ENCODE measurements around the gene EBF4.

Gene EBF4

GRCh38 chr20:2773812-2774211 lies 81.2 kb downstream of the EBF4 start:
- WGBS (ENCODE audit: extremely low coverage, insufficient coverage, insufficient read length), result no CpG with 5 or more reads among the region's 9 CpGs
- Histone ChIP-seq H2AK5ac (ENCODE audit: low read length) (no peak overlapping the region), H2BK5ac (ENCODE audit: low read depth, low read length, poor library complexity) (no peak overlapping the region), H3K18ac (ENCODE audit: low read length) (no peak overlapping the region), H3K4me2 (ENCODE audit: low read length) (no peak overlapping the region), H3K79me1 (ENCODE audit: low read length) (no peaks in the 10 kb centered on the region), H3K23ac (ENCODE audit: low read length) (no peak overlapping the region), H3K27ac (ENCODE audit: low read depth, low read length) (no peak overlapping the region), H4K8ac (ENCODE audit: low read depth, low read length) (no peak overlapping the region), H4K12ac (ENCODE audit: low read depth, low read length) (no peak overlapping the region), H3K9ac (ENCODE audit: low read length) (no peak overlapping the region), H4K91ac (ENCODE audit: low read depth, low read length) (no peak overlapping the region), H2BK120ac (ENCODE audit: insufficient read depth, low read length, poor library complexity) (no peak overlapping the region), H3K14ac (ENCODE audit: low read length) (no peak overlapping the region), H3K79me2 (ENCODE audit: control insufficient read depth, insufficient read depth, low read length, poor library complexity) (no peaks in the 10 kb centered on the region), H2AFZ (ENCODE audit: insufficient read depth, low read length, poor library complexity) (no peak overlapping the region), H3K27me3 (ENCODE audit: insufficient read depth, low read length) (no peaks in the 10 kb centered on the region), H3K4me1 (ENCODE audit: control insufficient read depth in 1 of 2, insufficient read depth in 2 of 2, low read length in 2 of 2) (no peaks in the 10 kb centered on the region), H3K36me3 (ENCODE audit: control insufficient read depth in 1 of 2, insufficient read depth in 2 of 2, low read length in 2 of 2) (no peaks in the 10 kb centered on the region), H3K4ac (ENCODE audit: low read depth, low read length) (no peak overlapping the region), H3K4me3 (ENCODE audit: low read depth, low read length) (no peak overlapping the region), H3K9me3 (ENCODE audit: insufficient read depth, low read depth, low read length) (peaks cover 3% of the 10 kb centered on the region), H2BK12ac (ENCODE audit: low read length) (no peak overlapping the region)
- no peak for DNase-seq

- Histone ChIP-seq H3K79me1 (ENCODE audit: low read length) (no peaks in the 10 kb centered on the region), H2AK5ac (ENCODE audit: low read length) (no peak overlapping the region), H2BK120ac (ENCODE audit: insufficient read depth, low read length, poor library complexity) (no peak overlapping the region), H3K27ac (ENCODE audit: low read depth, low read length) (no peak overlapping the region), H3K79me2 (ENCODE audit: control insufficient read depth, insufficient read depth, low read length, poor library complexity) (no peaks in the 10 kb centered on the region), H4K8ac (ENCODE audit: low read depth, low read length) (no peak overlapping the region), H3K14ac (ENCODE audit: low read length) (no peak overlapping the region), H3K9me3 (ENCODE audit: insufficient read depth, low read depth, low read length) (peaks cover 3% of the 10 kb centered on the region), H3K4me2 (ENCODE audit: low read length) (no peak overlapping the region), H3K23ac (ENCODE audit: low read length) (no peak overlapping the region), H3K4me3 (ENCODE audit: low read depth, low read length) (no peak overlapping the region), H3K4ac (ENCODE audit: low read depth, low read length) (no peak overlapping the region), H2AFZ (ENCODE audit: insufficient read depth, low read length, poor library complexity) (no peak overlapping the region), H4K12ac (ENCODE audit: low read depth, low read length) (no peak overlapping the region), H3K9ac (ENCODE audit: low read length) (no peak overlapping the region), H2BK5ac (ENCODE audit: low read depth, low read length, poor library complexity) (no peak overlapping the region), H3K27me3 (ENCODE audit: insufficient read depth, low read length) (no peaks in the 10 kb centered on the region), H3K36me3 (ENCODE audit: control insufficient read depth in 1 of 2, insufficient read depth in 2 of 2, low read length in 2 of 2) (no peaks in the 10 kb centered on the region), H3K18ac (ENCODE audit: low read length) (no peak overlapping the region), H3K4me1 (ENCODE audit: control insufficient read depth in 1 of 2, insufficient read depth in 2 of 2, low read length in 2 of 2) (no peaks in the 10 kb centered on the region), H2BK12ac (ENCODE audit: low read length) (no peak overlapping the region), H4K91ac (ENCODE audit: low read depth, low read length) (no peak overlapping the region)
- DNase-seq, result no peak
- no CpG with 5 or more reads among the region's 3 CpGs for WGBS (ENCODE audit: extremely low coverage, insufficient coverage, insufficient read length)
Observed at GRCh38 chr20:2775139-2775538, 82.6 kb downstream of the EBF4 start.

- Histone ChIP-seq H3K4me3 (ENCODE audit: low read depth, low read length) (no peak overlapping the region), H2BK5ac (ENCODE audit: low read depth, low read length, poor library complexity) (no peak overlapping the region), H3K79me2 (ENCODE audit: control insufficient read depth, insufficient read depth, low read length, poor library complexity) (no peaks in the 10 kb centered on the region), H4K12ac (ENCODE audit: low read depth, low read length) (no peak overlapping the region), H2BK12ac (ENCODE audit: low read length) (no peak overlapping the region), H2BK120ac (ENCODE audit: insufficient read depth, low read length, poor library complexity) (no peak overlapping the region), H3K18ac (ENCODE audit: low read length) (no peak overlapping the region), H3K4me2 (ENCODE audit: low read length) (no peak overlapping the region), H3K23ac (ENCODE audit: low read length) (no peak overlapping the region), H3K36me3 (ENCODE audit: control insufficient read depth in 1 of 2, insufficient read depth in 2 of 2, low read length in 2 of 2) (no peaks in the 10 kb centered on the region), H3K27ac (ENCODE audit: low read depth, low read length) (no peak overlapping the region), H3K14ac (ENCODE audit: low read length) (no peak overlapping the region), H2AK5ac (ENCODE audit: low read length) (no peak overlapping the region), H4K8ac (ENCODE audit: low read depth, low read length) (no peak overlapping the region), H4K91ac (ENCODE audit: low read depth, low read length) (no peak overlapping the region), H3K4ac (ENCODE audit: low read depth, low read length) (no peak overlapping the region), H2AFZ (ENCODE audit: insufficient read depth, low read length, poor library complexity) (no peak overlapping the region), H3K9ac (ENCODE audit: low read length) (no peak overlapping the region), H3K9me3 (ENCODE audit: insufficient read depth, low read depth, low read length) (peaks cover 3% of the 10 kb centered on the region), H3K79me1 (ENCODE audit: low read length) (no peaks in the 10 kb centered on the region), H3K27me3 (ENCODE audit: insufficient read depth, low read length) (no peaks in the 10 kb centered on the region), H3K4me1 (ENCODE audit: control insufficient read depth in 1 of 2, insufficient read depth in 2 of 2, low read length in 2 of 2) (no peaks in the 10 kb centered on the region)
- DNase-seq, result no peak
- no CpG with 5 or more reads among the region's 10 CpGs for WGBS (ENCODE audit: extremely low coverage, insufficient coverage, insufficient read length)
Observed at GRCh38 chr20:2778602-2779321, 86.2 kb downstream of the EBF4 start.

- no peak overlapping the region for H3K14ac ChIP-seq (ENCODE audit: low read length)
- no peak overlapping the region for H3K9ac ChIP-seq (ENCODE audit: low read length)
- no peak overlapping the region for H2BK12ac ChIP-seq (ENCODE audit: low read length)
- no peak overlapping the region for H3K4me3 ChIP-seq (ENCODE audit: low read depth, low read length)
- no peak overlapping the region for H3K23ac ChIP-seq (ENCODE audit: low read length)
- no peak for DNase-seq
- no peak overlapping the region for H3K18ac ChIP-seq (ENCODE audit: low read length)
- H3K4me1 ChIP-seq (ENCODE audit: control insufficient read depth in 1 of 2, insufficient read depth in 2 of 2, low read length in 2 of 2), result no peaks in the 10 kb centered on the region
- no peak overlapping the region for H3K4me2 ChIP-seq (ENCODE audit: low read length)
- no peaks in the 10 kb centered on the region for H3K27me3 ChIP-seq (ENCODE audit: insufficient read depth, low read length)
- H3K79me2 ChIP-seq (ENCODE audit: control insufficient read depth, insufficient read depth, low read length, poor library complexity), result no peaks in the 10 kb centered on the region
- no peak overlapping the region for H2AFZ ChIP-seq (ENCODE audit: insufficient read depth, low read length, poor library complexity)
- no peak overlapping the region for H2BK5ac ChIP-seq (ENCODE audit: low read depth, low read length, poor library complexity)
- no peak overlapping the region for H2AK5ac ChIP-seq (ENCODE audit: low read length)
- H3K79me1 ChIP-seq (ENCODE audit: low read length), result no peaks in the 10 kb centered on the region
- no CpG with 5 or more reads among the region's 3 CpGs for WGBS (ENCODE audit: extremely low coverage, insufficient coverage, insufficient read length)
- H4K8ac ChIP-seq (ENCODE audit: low read depth, low read length), result no peak overlapping the region
- H2BK120ac ChIP-seq (ENCODE audit: insufficient read depth, low read length, poor library complexity), result no peak overlapping the region
- H3K4ac ChIP-seq (ENCODE audit: low read depth, low read length), result no peak overlapping the region
- no peak overlapping the region for H4K12ac ChIP-seq (ENCODE audit: low read depth, low read length)
- no peak overlapping the region for H3K27ac ChIP-seq (ENCODE audit: low read depth, low read length)
- H3K36me3 ChIP-seq (ENCODE audit: control insufficient read depth in 1 of 2, insufficient read depth in 2 of 2, low read length in 2 of 2), result no peaks in the 10 kb centered on the region
- H4K91ac ChIP-seq (ENCODE audit: low read depth, low read length), result no peak overlapping the region
- H3K9me3 ChIP-seq (ENCODE audit: insufficient read depth, low read depth, low read length), result peaks cover 3% of the 10 kb centered on the region
Observed at GRCh38 chr20:2780948-2781347, 88.4 kb downstream of the EBF4 start.

Measured in trophoblast cell (in vitro differentiated cells and primary cell).